ENCODE data around the gene MID2. TPM values are rescaled to one million over a fixed set of nuclear protein-coding genes. Genes with fewer than 3 reads are reported as not detected.
"Not testable (repeated sequence)": the region's sequence is repeated elsewhere in the genome, so short reads cannot be mapped to it uniquely, and the experiment has no call there.

The MID2 gene
- total RNA-seq, 1 donor from 2014 or later: 7.2 TPM

- peak overlapping the region; percentile 80 for H3K4me3 Mint-ChIP-seq
- TF ChIP-seq CTCF (conservative IDR thresholded peaks at IDR 0.05): no peak
- H3K27ac Mint-ChIP-seq: no peak overlapping the region
- peaks cover 4% of the 10 kb centered on the region for H3K9me3 Mint-ChIP-seq
- DNase-seq (ENCODE audit: extremely low spot score, unreplicated experiment): no peak
- H3K36me3 Mint-ChIP-seq: no peaks in the 10 kb centered on the region
- peaks cover 31% of the 10 kb centered on the region for H3K27me3 Mint-ChIP-seq
- H3K4me1 Mint-ChIP-seq (ENCODE audit: unreplicated experiment): no peaks in the 10 kb centered on the region
These were observed 110.2 kb downstream of the MID2 start for GRCh38 chrX:107935664-107936433.

- H3K9me3 Mint-ChIP-seq: peaks cover 4% of the 10 kb centered on the region
- peak overlapping the region; percentile 80 for H3K4me3 Mint-ChIP-seq
- H3K27ac Mint-ChIP-seq: no peak overlapping the region
- no peak for DNase-seq (ENCODE audit: extremely low spot score, unreplicated experiment)
- no peaks in the 10 kb centered on the region for H3K36me3 Mint-ChIP-seq
- peaks cover 31% of the 10 kb centered on the region for H3K27me3 Mint-ChIP-seq
- H3K4me1 Mint-ChIP-seq (ENCODE audit: unreplicated experiment): no peaks in the 10 kb centered on the region
- TF ChIP-seq CTCF (conservative IDR thresholded peaks at IDR 0.05): no peak
These were observed 110.7 kb downstream of the MID2 start for GRCh38 chrX:107936434-107936730.

- Mint-ChIP-seq H3K27ac (no peak overlapping the region), H3K4me3 (no peak overlapping the region), H3K9me3 (peaks cover 4% of the 10 kb centered on the region), H3K36me3 (no peaks in the 10 kb centered on the region), H3K27me3 (peaks cover 22% of the 10 kb centered on the region), H3K4me1 (ENCODE audit: unreplicated experiment) (no peaks in the 10 kb centered on the region)
- no peak for TF ChIP-seq CTCF (conservative IDR thresholded peaks at IDR 0.05)
- DNase-seq (ENCODE audit: extremely low spot score, unreplicated experiment): no peak
These were observed 114.4 kb downstream of the MID2 start for GRCh38 chrX:107940095-107940494.

GRCh38 chrX:107955337-107955736 is 129.7 kb downstream of the MID2 start:
- H3K27me3 Mint-ChIP-seq; H3K4me3 Mint-ChIP-seq; H3K36me3 Mint-ChIP-seq; H3K4me1 Mint-ChIP-seq (ENCODE audit: unreplicated experiment); H3K9me3 Mint-ChIP-seq; DNase-seq (ENCODE audit: extremely low spot score, unreplicated experiment); H3K27ac Mint-ChIP-seq: not testable (repeated sequence)

- H3K9me3 Mint-ChIP-seq: no peaks in the 10 kb centered on the region
- H3K27ac Mint-ChIP-seq: no peak overlapping the region
- DNase-seq (ENCODE audit: extremely low spot score, unreplicated experiment): no peak
- TF ChIP-seq CTCF (conservative IDR thresholded peaks at IDR 0.05): no peak
- no peaks in the 10 kb centered on the region for H3K4me1 Mint-ChIP-seq (ENCODE audit: unreplicated experiment)
- H3K27me3 Mint-ChIP-seq: no peaks in the 10 kb centered on the region
- H3K36me3 Mint-ChIP-seq: no peaks in the 10 kb centered on the region
- no peak overlapping the region for H3K4me3 Mint-ChIP-seq
These were observed 143.0 kb downstream of the MID2 start for GRCh38 chrX:107968623-107969022.

- H3K4me1 Mint-ChIP-seq (ENCODE audit: unreplicated experiment): no peaks in the 10 kb centered on the region
These were observed 144.4 kb downstream of the MID2 start for GRCh38 chrX:107970073-107970472.

More at GRCh38 chrX:107970073-107970472, 144.4 kb downstream of the MID2 start:
- Mint-ChIP-seq H3K36me3 (no peaks in the 10 kb centered on the region), H3K27me3 (no peaks in the 10 kb centered on the region), H3K4me3 (no peak overlapping the region), H3K27ac (no peak overlapping the region), H3K9me3 (no peaks in the 10 kb centered on the region)
- no peak for TF ChIP-seq CTCF (conservative IDR thresholded peaks at IDR 0.05)
- DNase-seq (ENCODE audit: extremely low spot score, unreplicated experiment): no peak
